Upper lobe of right lung (tissue), 1 donor: ENCODE results near the gene ISLR. TPM values are rescaled to one million over a fixed set of nuclear protein-coding genes. Genes with fewer than 3 reads are reported as not detected.

Source experiments
- ATAC-seq: fragments of 200-7000 bp; cut with Tn5 transposase; one replicate; pipeline ENCODE4 v1.9.1; 2020; ENCODE audit warnings: mild to moderate bottlenecking, moderate library complexity
- DNase-seq: peaks from one replicate; pipeline ENCODE4 v3.0.0-alpha.2; 2020
- H3K27ac ChIP-seq: fragments of 200-600 bp; one replicate; pipeline ENCODE4 v1.8.0; 2022
- H3K27me3 ChIP-seq: fragments of 200-600 bp; one replicate; pipeline ENCODE4 v1.8.0; 2022; ENCODE audit warnings: mild to moderate bottlenecking
- H3K36me3 ChIP-seq: fragments of 200-600 bp; one replicate; pipeline ENCODE4 v1.8.0; 2022
- H3K4me1 ChIP-seq: fragments of 200-600 bp; one replicate; pipeline ENCODE4 v1.8.0; 2022
- H3K4me3 ChIP-seq: fragments of 200-600 bp; one replicate; pipeline ENCODE4 v1.8.0; 2022; ENCODE audit warnings: mild to moderate bottlenecking
- H3K9me3 ChIP-seq: fragments of 200-600 bp; one replicate; pipeline ENCODE4 v1.8.0; 2022
- intact Hi-C: fragments of 100-400 bp; cut with DNase I; formaldehyde crosslinking; loops from one replicate; pipeline ENCODE4 v1.11.0; 2022
- total RNA-seq: library from RNA; stranded (reverse); fragmentation: NEBNext Ultra II Directional; extraction: Animal tissue kit (Norgen Biotek cat#: 25700); gene quantifications from one replicate; pipeline ENCODE4 v1.2.1, GENCODE V29; 2021
- TF ChIP-seq, protein P1 (sequence below): fragments of 200-600 bp; IDR thresholded peaks from one replicate; pipeline ENCODE4 v1.8.0; 2022; ENCODE audit warnings: antibody characterized with exemption
- donor health status: DM: no; HTN: yes; CAD: no; lungs with severe emphysema.

The ISLR gene
- total RNA-seq, 1 donor from 2014 or later = 40.6 TPM

DNA sequence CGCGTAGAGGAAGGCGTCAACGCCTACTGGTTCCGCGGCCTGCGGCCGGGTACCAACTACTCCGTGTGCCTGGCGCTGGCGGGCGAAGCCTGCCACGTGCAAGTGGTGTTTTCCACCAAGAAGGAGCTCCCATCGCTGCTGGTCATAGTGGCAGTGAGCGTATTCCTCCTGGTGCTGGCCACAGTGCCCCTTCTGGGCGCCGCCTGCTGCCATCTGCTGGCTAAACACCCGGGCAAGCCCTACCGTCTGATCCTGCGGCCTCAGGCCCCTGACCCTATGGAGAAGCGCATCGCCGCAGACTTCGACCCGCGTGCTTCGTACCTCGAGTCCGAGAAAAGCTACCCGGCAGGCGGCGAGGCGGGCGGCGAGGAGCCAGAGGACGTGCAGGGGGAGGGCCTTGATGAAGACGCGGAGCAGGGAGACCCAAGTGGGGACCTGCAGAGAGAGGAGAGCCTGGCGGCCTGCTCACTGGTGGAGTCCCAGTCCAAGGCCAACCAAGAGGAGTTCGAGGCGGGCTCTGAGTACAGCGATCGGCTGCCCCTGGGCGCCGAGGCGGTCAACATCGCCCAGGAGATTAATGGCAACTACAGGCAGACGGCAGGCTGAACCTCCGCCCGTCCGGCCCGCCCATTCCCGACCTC lies 39.0 kb upstream of the ISLR start:
- no peak overlapping the region for H3K27ac ChIP-seq
- H3K27me3 ChIP-seq = peaks cover 91% of the 10 kb centered on the region
- TF ChIP-seq, protein P1, sequence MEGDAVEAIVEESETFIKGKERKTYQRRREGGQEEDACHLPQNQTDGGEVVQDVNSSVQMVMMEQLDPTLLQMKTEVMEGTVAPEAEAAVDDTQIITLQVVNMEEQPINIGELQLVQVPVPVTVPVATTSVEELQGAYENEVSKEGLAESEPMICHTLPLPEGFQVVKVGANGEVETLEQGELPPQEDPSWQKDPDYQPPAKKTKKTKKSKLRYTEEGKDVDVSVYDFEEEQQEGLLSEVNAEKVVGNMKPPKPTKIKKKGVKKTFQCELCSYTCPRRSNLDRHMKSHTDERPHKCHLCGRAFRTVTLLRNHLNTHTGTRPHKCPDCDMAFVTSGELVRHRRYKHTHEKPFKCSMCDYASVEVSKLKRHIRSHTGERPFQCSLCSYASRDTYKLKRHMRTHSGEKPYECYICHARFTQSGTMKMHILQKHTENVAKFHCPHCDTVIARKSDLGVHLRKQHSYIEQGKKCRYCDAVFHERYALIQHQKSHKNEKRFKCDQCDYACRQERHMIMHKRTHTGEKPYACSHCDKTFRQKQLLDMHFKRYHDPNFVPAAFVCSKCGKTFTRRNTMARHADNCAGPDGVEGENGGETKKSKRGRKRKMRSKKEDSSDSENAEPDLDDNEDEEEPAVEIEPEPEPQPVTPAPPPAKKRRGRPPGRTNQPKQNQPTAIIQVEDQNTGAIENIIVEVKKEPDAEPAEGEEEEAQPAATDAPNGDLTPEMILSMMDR = peak; percentile 41
- ATAC-seq (peak; percentile 61), DNase-seq (no peak)
- no peak overlapping the region for H3K4me3 ChIP-seq
- intact Hi-C loops = no loop called here
- H3K36me3 ChIP-seq = no peaks in the 10 kb centered on the region
- H3K4me1 ChIP-seq = peaks cover 3% of the 10 kb centered on the region
- H3K9me3 ChIP-seq = no peaks in the 10 kb centered on the region

DNA sequence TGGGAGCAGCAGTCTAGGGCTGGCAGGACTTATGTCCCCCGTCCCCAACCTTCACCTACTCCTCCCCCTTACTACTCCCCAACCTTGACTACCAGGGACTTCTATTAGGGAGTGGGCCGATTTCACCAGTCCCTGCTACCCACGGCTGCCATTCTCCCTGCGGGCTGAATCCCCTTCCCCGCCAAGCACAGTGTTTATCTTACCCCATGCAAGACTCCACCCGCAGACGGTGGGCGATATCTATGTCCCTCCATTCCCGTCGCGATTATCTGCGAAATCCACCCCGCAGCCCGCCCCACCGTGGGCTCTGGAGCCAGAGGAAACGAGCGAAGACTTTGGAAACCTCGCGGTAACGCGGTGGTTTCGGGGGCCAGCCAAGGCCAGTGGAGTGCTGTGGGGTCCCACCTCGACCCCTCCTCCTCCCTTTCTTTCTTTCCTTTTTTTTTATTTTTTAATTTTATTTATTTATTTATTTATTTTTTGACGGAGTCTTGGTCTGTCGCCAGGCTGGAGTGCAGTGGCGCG lies 38.4 kb upstream of the ISLR start:
- DNase-seq = no peak
- Histone ChIP-seq H3K27ac (no peak overlapping the region), H3K4me1 (no peaks in the 10 kb centered on the region), H3K4me3 (no peak overlapping the region), H3K27me3 (peaks cover 86% of the 10 kb centered on the region), H3K9me3 (no peaks in the 10 kb centered on the region), H3K36me3 (no peaks in the 10 kb centered on the region)
- no peak for ATAC-seq
- TF ChIP-seq, protein P1 = no peak
- intact Hi-C loops = no loop called here

DNA sequence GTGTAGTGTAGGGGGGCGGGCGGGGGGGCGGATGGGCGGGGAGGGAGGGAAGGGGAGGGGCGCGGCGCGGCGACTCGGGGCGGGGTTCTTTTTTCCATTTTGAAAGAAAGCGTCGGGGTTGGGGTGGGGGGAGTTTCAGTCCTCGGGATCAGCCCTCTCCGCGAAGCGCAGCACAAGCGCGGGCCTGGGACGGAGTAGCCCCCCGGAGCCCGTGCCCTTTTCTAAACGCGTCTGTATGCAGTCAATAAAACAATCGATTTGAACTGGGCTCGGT lies 37.0 kb upstream of the ISLR start:
- Histone ChIP-seq H3K36me3 (no peaks in the 10 kb centered on the region), H3K27ac (no peak overlapping the region), H3K4me3 (peak overlapping the region; percentile 46), H3K4me1 (no peaks in the 10 kb centered on the region), H3K27me3 (peaks cover 72% of the 10 kb centered on the region), H3K9me3 (no peaks in the 10 kb centered on the region)
- DNase-seq = no peak
- TF ChIP-seq, protein P1 = no peak
- intact Hi-C loops = no loop called here
- ATAC-seq = no peak

DNA sequence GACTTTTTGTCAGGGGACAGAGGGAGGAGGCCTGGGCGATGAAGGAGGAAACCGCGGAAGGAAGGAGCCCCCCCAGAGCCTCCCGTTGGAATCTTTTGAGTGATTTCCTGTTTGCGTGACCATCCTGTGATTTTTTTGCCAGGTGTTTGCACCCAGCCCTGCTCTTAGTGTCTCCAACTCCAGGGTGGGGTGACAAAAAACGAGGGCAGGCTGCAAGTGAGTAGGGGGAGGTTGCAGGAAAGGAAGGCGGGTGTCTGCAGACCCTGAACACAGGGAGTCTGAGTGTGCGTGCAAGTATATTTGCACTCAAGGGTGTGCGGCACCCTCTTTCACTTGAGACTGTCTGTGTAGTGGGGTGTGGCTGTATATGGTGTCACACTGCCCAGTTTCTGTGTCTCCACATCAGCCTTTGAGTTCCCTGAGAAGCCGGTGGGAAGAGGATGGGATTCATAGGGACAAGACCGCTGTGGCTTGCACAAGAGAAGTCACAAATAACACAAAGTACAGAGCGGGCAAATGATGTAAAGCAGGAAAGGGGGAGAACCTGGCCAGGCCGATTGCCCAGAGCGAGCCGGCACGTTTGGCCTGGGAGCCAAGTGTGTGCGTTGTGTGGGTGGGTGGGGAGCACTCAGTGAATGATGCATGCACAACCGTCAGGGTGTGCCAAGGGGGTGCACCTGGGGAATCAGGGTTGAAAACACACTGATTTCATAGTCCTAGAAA lies 36.5 kb upstream of the ISLR start:
- Histone ChIP-seq H3K36me3 (no peaks in the 10 kb centered on the region), H3K4me1 (no peaks in the 10 kb centered on the region), H3K4me3 (peak overlapping the region; percentile 46), H3K27ac (no peak overlapping the region), H3K27me3 (peaks cover 70% of the 10 kb centered on the region), H3K9me3 (no peaks in the 10 kb centered on the region)
- intact Hi-C loops = no loop called here
- TF ChIP-seq, protein P1 = no peak
- no peak for DNase-seq
- peak; percentile 6 for ATAC-seq

DNA sequence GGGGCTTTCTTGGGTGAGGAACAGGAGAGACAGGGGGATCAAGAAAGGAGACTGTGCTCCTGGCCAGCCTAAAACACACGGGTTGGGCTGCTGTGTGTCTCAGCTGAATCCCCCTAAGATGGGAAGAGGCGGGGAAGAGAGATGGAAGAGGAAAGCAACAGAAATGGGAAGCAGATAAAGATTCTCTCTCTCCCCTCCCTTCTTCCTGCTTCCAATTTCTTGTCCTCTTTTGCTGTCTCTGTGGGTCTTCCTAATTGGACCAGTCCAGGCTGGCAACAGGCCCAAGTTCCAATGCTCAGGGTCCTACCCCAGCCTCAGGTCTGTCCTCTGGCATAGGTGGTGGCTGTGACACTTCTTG lies 36.0 kb upstream of the ISLR start:
- Histone ChIP-seq H3K27me3 (peaks cover 69% of the 10 kb centered on the region), H3K36me3 (no peaks in the 10 kb centered on the region), H3K27ac (no peak overlapping the region), H3K4me3 (no peak overlapping the region), H3K9me3 (no peaks in the 10 kb centered on the region), H3K4me1 (no peaks in the 10 kb centered on the region)
- DNase-seq = no peak
- intact Hi-C loops = no loop called here
- ATAC-seq = no peak
- TF ChIP-seq, protein P1 = no peak
